Prostate gland (tissue), 2 donors: ENCODE data around the gene NPEPL1. TPM values are rescaled to one million over a fixed set of nuclear protein-coding genes. Genes with fewer than 3 reads are reported as not detected.

Experiments
- DNase-seq: peaks from one replicate; pipeline ENCODE4 v3.0.0-alpha.2; 2019; ENCODE audit warnings: low spot score
- H3K27ac ChIP-seq, 2 donors: fragments of 200-600 bp; sonication (generic); 2 replicates each; pipeline ENCODE4 v1.5.1; 2017 to 2019
- H3K27me3 ChIP-seq: fragments of 200-600 bp; sonication (generic); replicated peaks from 2 replicates; pipeline ENCODE4 v1.5.1; 2019; ENCODE audit not compliant: insufficient read depth
- H3K36me3 ChIP-seq, 2 donors: fragments of 200-600 bp; sonication (generic); 1 replicate in 1 of 2; 2 replicates in 1 of 2; pipeline versions ENCODE4 v1.5.1 to v1.8.1; 2017 to 2019
- H3K4me1 ChIP-seq: fragments of 200-600 bp; sonication (generic); replicated peaks from 2 replicates; pipeline ENCODE4 v1.5.1; 2019
- H3K4me3 ChIP-seq, 2 donors: fragments of 200-600 bp; sonication (generic); 2 replicates each; pipeline ENCODE4 v1.5.1; 2017 to 2019
- H3K9me3 ChIP-seq: fragments of 200-600 bp; sonication (generic); 2 replicates; pipeline ENCODE4 v1.5.1; 2017
- CTCF ChIP-seq, 4 experiments: fragments of 200-600 bp in 2 of 4; fragments of 450-650 bp in 2 of 4; sonication (generic) in 2 of 4; IDR thresholded peaks; 1 replicate in 3 of 4; 2 replicates in 1 of 4; pipeline ENCODE4 v1.5.1; 2016 to 2019; ENCODE audit warnings: antibody characterized with exemption in 4 of 4, mild to moderate bottlenecking in 2 of 4, moderate library complexity in 2 of 4
- POLR2A ChIP-seq: fragments of 450-650 bp; IDR thresholded peaks from one replicate; pipeline ENCODE4 v1.6.1; 2016; ENCODE audit warnings: antibody characterized with exemption, mild to moderate bottlenecking
- POLR2AphosphoS5 ChIP-seq: sonication (generic); formaldehyde crosslinking; IDR thresholded peaks from one replicate; pipeline ENCODE4 v1.6.1; 2017; ENCODE audit warnings: antibody characterized with exemption
- WGBS: methylation state at CpG from one replicate; pipeline ENCODE4 v1.1.5; 2018; 5-methylcytosine and 5-hydroxymethylcytosine counted together
- intact Hi-C: fragments of 100-400 bp; cut with DNase I; formaldehyde crosslinking; loops from one replicate; pipeline ENCODE4 v1.14.2; 2022
- total RNA-seq, 2 donors: library from RNA; depleted of rRNA; stranded (reverse); fragments of >200 nt; gene quantifications; one replicate each; pipeline ENCODE4 v1.1.0, GENCODE V29; 2016

NPEPL1 gene
- total RNA-seq, 2 donors from 2014 or later = 25.7 to 63.1 TPM

GRCh38 chr20:58718121-58718563 lies 25.5 kb downstream of the NPEPL1 start:
- Histone ChIP-seq H3K4me3 (no peak overlapping the region), H3K27ac (no peak overlapping the region), H3K9me3 (no peaks in the 10 kb centered on the region), H3K4me1 (no peaks in the 10 kb centered on the region), H3K36me3 (no peaks in the 10 kb centered on the region), H3K27me3 (no peaks in the 10 kb centered on the region)
- DNase-seq = peak; percentile 4
- 93% methylated on average over 15 of the region's 15 CpGs for WGBS
- TF ChIP-seq POLR2A (no peak), POLR2AphosphoS5 (no peak), CTCF (IDR thresholded peaks at IDR 0.05) (no peak)
- intact Hi-C loops = no loop called here

GRCh38 chr20:58718729-58719128 lies 26.1 kb downstream of the NPEPL1 start:
- intact Hi-C loops = no loop called here
- DNase-seq = peak; percentile 3

GRCh38 chr20:58719258-58719657 lies 26.7 kb downstream of the NPEPL1 start:
- 86% methylated on average over 7 of the region's 7 CpGs for WGBS
- no peaks in the 10 kb centered on the region for H3K4me1 ChIP-seq
- no peaks in the 10 kb centered on the region for H3K36me3 ChIP-seq
- H3K27me3 ChIP-seq = no peaks in the 10 kb centered on the region
- intact Hi-C loops = no loop called here
- H3K9me3 ChIP-seq = no peaks in the 10 kb centered on the region
- no peak for TF ChIP-seq CTCF (IDR thresholded peaks at IDR 0.05)
- no peak for TF ChIP-seq POLR2AphosphoS5
- no peak for TF ChIP-seq POLR2A
- no peak overlapping the region for H3K27ac ChIP-seq
- peak; percentile 3 for DNase-seq
- H3K4me3 ChIP-seq = no peak overlapping the region

More at GRCh38 chr20:58718729-58719128, 26.1 kb downstream of the NPEPL1 start:
- no peaks in the 10 kb centered on the region for H3K9me3 ChIP-seq
- TF ChIP-seq POLR2AphosphoS5 (no peak), POLR2A (no peak), CTCF (IDR thresholded peaks at IDR 0.05) (no peak)
- H3K27me3 ChIP-seq = no peaks in the 10 kb centered on the region
- WGBS = 91% methylated on average over 10 of the region's 10 CpGs
- no peaks in the 10 kb centered on the region for H3K4me1 ChIP-seq
- no peak overlapping the region for H3K4me3 ChIP-seq
- H3K27ac ChIP-seq = no peak overlapping the region
- no peaks in the 10 kb centered on the region for H3K36me3 ChIP-seq

- peak; percentile 40 for DNase-seq
These were observed 27.4 kb downstream of the NPEPL1 start for GRCh38 chr20:58719971-58720371.

More at GRCh38 chr20:58719971-58720371, 27.4 kb downstream of the NPEPL1 start:
- no peaks in the 10 kb centered on the region for H3K4me1 ChIP-seq
- no peaks in the 10 kb centered on the region for H3K36me3 ChIP-seq
- intact Hi-C loops = no loop called here
- H3K9me3 ChIP-seq = no peaks in the 10 kb centered on the region
- TF ChIP-seq POLR2A = no peak
- TF ChIP-seq CTCF (IDR thresholded peaks at IDR 0.05) = peak in 1 of 4 experiments; percentile 8
- TF ChIP-seq POLR2AphosphoS5 = peak; percentile 26
- H3K4me3 ChIP-seq = no peak overlapping the region
- no peak overlapping the region for H3K27ac ChIP-seq
- 40% methylated on average over 6 of the region's 6 CpGs for WGBS
- no peaks in the 10 kb centered on the region for H3K27me3 ChIP-seq
